Neuronal stem cell (in vitro differentiated cells): ENCODE data around the gene PRM3.

Experiments used
- DNase-seq: peaks from one replicate; pipeline ENCODE4 v3.0.0-alpha.2; 2013; ENCODE audit warnings: low spot score
- H2AFZ ChIP-seq: one replicate; pipeline ENCODE4 v1.6.1; 2013; ENCODE audit warnings: mild to moderate bottlenecking, low read length, inconsistent platforms
- H2AK5ac ChIP-seq: 2 replicates; pipeline ENCODE4 v1.6.1; 2013; ENCODE audit warnings: low read depth, mild to moderate bottlenecking, inconsistent platforms, low read length, moderate library complexity, mixed read lengths
- H2BK120ac ChIP-seq: 2 replicates; pipeline ENCODE4 v1.6.1; 2013; ENCODE audit warnings: low read depth, mild to moderate bottlenecking, inconsistent platforms, low read length, moderate library complexity, mixed read lengths
- H2BK12ac ChIP-seq: one replicate; pipeline ENCODE4 v1.6.1; 2013; ENCODE audit warnings: low read length, inconsistent platforms
- H2BK15ac ChIP-seq: 2 replicates; pipeline ENCODE4 v1.6.1; 2013; ENCODE audit warnings: mild to moderate bottlenecking, low read length, inconsistent platforms, mixed read lengths
- H2BK5ac ChIP-seq: one replicate; pipeline ENCODE4 v1.6.1; 2013; ENCODE audit warnings: inconsistent platforms, mild to moderate bottlenecking, low read length, moderate library complexity
- H3K14ac ChIP-seq: one replicate; pipeline ENCODE4 v1.6.1; 2013; ENCODE audit warnings: low read length, inconsistent platforms
- H3K18ac ChIP-seq: 2 replicates; pipeline ENCODE4 v1.6.1; 2013; ENCODE audit warnings: low read length, inconsistent platforms
- H3K23ac ChIP-seq: 2 replicates; pipeline ENCODE4 v1.6.1; 2013; ENCODE audit warnings: low read depth, mild to moderate bottlenecking, mixed read lengths, low read length, inconsistent platforms; ENCODE audit not compliant: poor library complexity
- H3K27ac ChIP-seq: replicated peaks from 3 replicates; pipeline ENCODE4 v1.5.1; 2013; ENCODE audit warnings: low read length, inconsistent platforms
- H3K27me3 ChIP-seq, 3 experiments: 2 replicates each; pipeline ENCODE4 v1.6.1; 2013; ENCODE audit warnings: low read length in 3 of 3, mild to moderate bottlenecking in 2 of 3, inconsistent platforms in 1 of 3, low read depth in 1 of 3, mixed read lengths in 1 of 3, moderate library complexity in 1 of 3; ENCODE audit not compliant: control insufficient read depth in 3 of 3, insufficient read depth in 3 of 3
- H3K36me3 ChIP-seq, 2 donors: replicated peaks in 1 of 2; 2 replicates each; pipeline ENCODE4 v1.6.1; 2013; ENCODE audit warnings: low read length in 2 of 2; ENCODE audit not compliant: control insufficient read depth in 2 of 2, insufficient read depth in 2 of 2
- H3K4ac ChIP-seq: 2 replicates; pipeline ENCODE4 v1.6.1; 2013; ENCODE audit warnings: inconsistent platforms, mild to moderate bottlenecking, low read length, moderate library complexity
- H3K4me1 ChIP-seq, 2 donors: 1 replicate in 1 of 2; 2 replicates in 1 of 2; pipeline ENCODE4 v1.6.1; 2013; ENCODE audit warnings: low read length in 2 of 2, low read depth in 1 of 2; ENCODE audit not compliant: control insufficient read depth in 2 of 2, insufficient read depth in 1 of 2
- H3K4me2 ChIP-seq: one replicate; pipeline ENCODE4 v1.6.1; 2013; ENCODE audit warnings: mild to moderate bottlenecking, low read length, inconsistent platforms; ENCODE audit not compliant: insufficient read depth, poor library complexity, severe bottlenecking
- H3K4me3 ChIP-seq, 2 donors: 2 replicates each; pipeline ENCODE4 v1.5.1; 2013; ENCODE audit warnings: low read length in 2 of 2, mild to moderate bottlenecking in 2 of 2, inconsistent platforms in 1 of 2, moderate library complexity in 1 of 2
- H3K79me1 ChIP-seq: one replicate; pipeline ENCODE4 v1.6.1; 2013; ENCODE audit warnings: low read depth, mild to moderate bottlenecking, inconsistent platforms, low read length, moderate library complexity
- H3K9ac ChIP-seq: one replicate; pipeline ENCODE4 v1.6.1; 2013; ENCODE audit warnings: mild to moderate bottlenecking, low read depth, low read length, inconsistent platforms; ENCODE audit not compliant: poor library complexity
- H3K9me3 ChIP-seq, 2 donors: replicated peaks in 1 of 2; 2 replicates each; pipeline versions ENCODE3 to v1.6.1; 2013; ENCODE audit warnings: low read length in 2 of 2, mild to moderate bottlenecking in 2 of 2, inconsistent platforms in 1 of 2, low read depth in 1 of 2, mixed read lengths in 1 of 2, moderate library complexity in 1 of 2; ENCODE audit not compliant: control insufficient read depth in 2 of 2, insufficient read depth in 1 of 2
- H4K8ac ChIP-seq: one replicate; pipeline ENCODE4 v1.6.1; 2013; ENCODE audit warnings: low read depth, mild to moderate bottlenecking, inconsistent platforms, low read length, moderate library complexity
- H4K91ac ChIP-seq: one replicate; pipeline ENCODE4 v1.6.1; 2013; ENCODE audit warnings: low read length, low read depth, mild to moderate bottlenecking, inconsistent platforms; ENCODE audit not compliant: poor library complexity
- WGBS, 2 donors: extraction: QIAGEN DNeasy Blood & Tissue Kit; methylation state at CpG; one replicate each; pipeline ENCODE4 v1.1.7; 2013; ENCODE audit warnings: missing lambda C conversion rate in 2 of 2, mixed read lengths in 1 of 2; ENCODE audit not compliant: insufficient read length in 2 of 2, insufficient replicate concordance in 1 of 2; ENCODE audit errors: extremely low coverage in 2 of 2; 5-methylcytosine and 5-hydroxymethylcytosine counted together

PRM3 gene

DNA sequence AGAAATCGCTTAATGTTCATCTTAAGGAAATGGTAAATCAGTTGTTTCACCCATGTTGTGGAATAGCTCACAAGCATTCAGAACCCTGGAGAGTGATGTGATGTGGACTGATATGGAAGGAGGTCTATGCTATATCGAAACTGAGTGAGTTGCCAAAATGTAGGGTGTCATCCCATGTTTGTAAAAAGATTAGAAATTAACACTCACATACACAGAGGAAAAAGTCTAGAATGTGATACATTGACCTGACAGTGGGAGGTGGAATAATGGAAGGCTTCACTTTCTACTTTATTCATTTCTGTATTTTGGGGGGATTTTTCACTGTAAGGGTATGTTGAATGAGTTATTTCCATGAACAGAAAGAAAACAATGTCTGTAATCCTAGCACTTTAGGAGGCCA is 12.4 kb upstream of the PRM3 start:
- Histone ChIP-seq H3K9me3 (peaks cover 0 to 4% of the 10 kb centered on the region in 2 donors), H3K14ac (no peak overlapping the region), H2AK5ac (no peak overlapping the region), H3K27me3 (peaks cover 0 to 3% (median 0%) of the 10 kb centered on the region in 3 experiments), H3K4me3 (no peak overlapping the region), H3K4me2 (no peak overlapping the region), H2BK15ac (no peak overlapping the region), H3K18ac (no peak overlapping the region), H3K27ac (no peak overlapping the region), H2BK12ac (no peak overlapping the region), H3K36me3 (no peaks in the 10 kb centered on the region), H4K91ac (no peak overlapping the region), H3K9ac (no peak overlapping the region), H3K4ac (no peak overlapping the region), H3K79me1 (no peaks in the 10 kb centered on the region), H3K23ac (no peak overlapping the region), H2BK120ac (no peak overlapping the region), H2BK5ac (no peak overlapping the region), H3K4me1 (peaks cover 3 to 10% of the 10 kb centered on the region in 2 donors), H4K8ac (no peak overlapping the region), H2AFZ (no peak overlapping the region)
- no peak for DNase-seq
- no CpG with 5 or more reads among the region's 2 CpGs for WGBS, 2 donors

- Histone ChIP-seq H4K8ac (no peak overlapping the region), H3K9ac (no peak overlapping the region), H2BK120ac (no peak overlapping the region), H3K27ac (no peak overlapping the region), H3K14ac (no peak overlapping the region), H3K4me3 (no peak overlapping the region), H3K27me3 (no peaks in the 10 kb centered on the region), H3K23ac (no peak overlapping the region), H2AFZ (peak overlapping the region; percentile 49), H2AK5ac (no peak overlapping the region), H4K91ac (no peak overlapping the region), H3K18ac (no peak overlapping the region), H3K4ac (no peak overlapping the region), H3K36me3 (no peaks in the 10 kb centered on the region), H2BK12ac (no peak overlapping the region), H3K4me2 (no peak overlapping the region), H3K9me3 (no peaks in the 10 kb centered on the region), H3K79me1 (no peaks in the 10 kb centered on the region), H3K4me1 (peaks cover 3 to 7% of the 10 kb centered on the region in 2 donors), H2BK15ac (no peak overlapping the region), H2BK5ac (peak overlapping the region; percentile 32)
- DNase-seq: no peak
- no CpG with 5 or more reads among the region's 4 CpGs for WGBS, 2 donors
Measured at GRCh38 chr16:11283820-11284248, 10.4 kb upstream of the PRM3 start.

- no peak within 1 kb of the TSS for H2AK5ac ChIP-seq
- no CpG with 5 or more reads among the region's 25 CpGs for WGBS, 2 donors
- H3K23ac ChIP-seq: peak within 1 kb of the TSS; percentile 3
- no peak within 1 kb of the TSS for H3K27ac ChIP-seq
- H2BK5ac ChIP-seq: no peak within 1 kb of the TSS
- no peak within 1 kb of the TSS for H3K14ac ChIP-seq
- H3K4me3 ChIP-seq: no peak within 1 kb of the TSS
- H3K4ac ChIP-seq: no peak within 1 kb of the TSS
- H2BK15ac ChIP-seq: no peak within 1 kb of the TSS
- H3K9me3 ChIP-seq: no peaks in the 10 kb centered on the region
- no peak within 1 kb of the TSS for H3K18ac ChIP-seq
- H3K36me3 ChIP-seq: no peaks in the 10 kb centered on the region
- no peak within 1 kb of the TSS for H3K4me2 ChIP-seq
- H4K91ac ChIP-seq: no peak within 1 kb of the TSS
- no peak for DNase-seq
- no peak within 1 kb of the TSS for H4K8ac ChIP-seq
- peaks cover 3 to 7% of the 10 kb centered on the region in 2 donors for H3K4me1 ChIP-seq
- no peak within 1 kb of the TSS for H2AFZ ChIP-seq
- H3K27me3 ChIP-seq: no peaks in the 10 kb centered on the region
- no peak within 1 kb of the TSS for H2BK120ac ChIP-seq
- no peaks in the 10 kb centered on the region for H3K79me1 ChIP-seq
- no peak within 1 kb of the TSS for H3K9ac ChIP-seq
- no peak within 1 kb of the TSS for H2BK12ac ChIP-seq
Measured at GRCh38 chr16:11280616-11281522, 7.4 kb upstream of the PRM3 start, which contains the start of gene PRM1. PRM1 (minus strand) TSS chr16:11281330; CDS start chr16:11281238, 92 bp downstream.
